NCI-H510A (cell line): ENCODE measurements around the gene DAB2IP.
"Not testable (repeated sequence)": the region's sequence is repeated elsewhere in the genome, so short reads cannot be mapped to it uniquely, and the experiment has no call there.

Experiments
- DNase-seq: peaks from one replicate; lab custom pipeline; 2025; lab: John Stamatoyannopoulos, UW

DAB2IP gene

DNA sequence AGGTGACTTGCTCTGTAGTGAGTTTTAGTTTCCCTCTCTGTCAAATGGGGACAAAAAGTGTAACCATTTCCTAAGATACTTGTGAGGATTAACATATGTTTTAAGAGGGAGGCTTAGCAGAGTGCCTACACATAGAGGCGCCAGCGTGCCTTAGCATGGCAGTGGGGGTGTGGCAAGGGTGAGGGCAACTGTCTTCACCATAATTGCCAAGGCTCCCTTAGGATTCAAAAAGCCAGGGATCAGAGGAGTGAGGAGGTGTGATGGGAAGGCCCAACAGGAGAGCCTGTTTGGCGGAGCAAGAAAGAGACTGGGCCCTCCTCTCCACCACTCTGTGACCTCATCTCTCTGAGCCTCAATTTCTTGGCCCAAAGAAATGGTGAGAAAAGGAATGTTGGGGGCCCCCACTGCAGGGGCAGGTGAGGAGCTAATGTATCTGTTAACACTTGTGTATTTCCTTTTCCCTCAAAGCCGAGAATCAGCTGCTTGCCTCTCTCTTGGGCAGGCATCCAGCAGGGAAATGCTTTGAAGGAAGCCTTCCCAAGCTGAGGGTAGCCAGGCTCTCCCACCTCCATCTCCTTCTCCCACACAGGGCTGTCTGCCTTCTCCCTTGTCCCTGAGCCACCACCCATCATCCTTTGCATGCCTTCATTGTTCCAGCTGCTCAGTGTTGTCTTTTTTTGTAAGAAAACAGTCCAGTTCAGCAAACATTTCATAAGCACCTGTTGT is 76.0 kb downstream of the DAB2IP start:
- DNase-seq: no peak

DNA sequence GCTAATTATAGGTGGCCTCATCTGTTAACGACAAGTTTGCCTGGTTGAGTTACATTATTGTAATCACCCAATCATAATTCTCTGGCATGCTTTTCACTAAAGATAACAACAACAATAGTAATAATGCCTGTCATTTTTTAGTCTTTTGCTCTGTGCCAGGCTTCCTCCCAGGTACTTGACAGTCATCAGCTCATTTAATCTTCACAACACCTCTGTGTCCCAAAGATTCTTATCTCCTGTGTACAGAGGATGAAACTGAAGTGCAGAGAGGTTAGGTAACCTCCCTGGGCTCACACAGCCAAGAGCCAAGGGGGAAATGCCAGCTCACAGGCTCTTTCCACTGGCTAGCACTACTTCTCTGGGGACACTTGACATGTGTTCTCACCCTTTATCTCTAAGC is 77.5 kb downstream of the DAB2IP start:
- DNase-seq: no peak

DNA sequence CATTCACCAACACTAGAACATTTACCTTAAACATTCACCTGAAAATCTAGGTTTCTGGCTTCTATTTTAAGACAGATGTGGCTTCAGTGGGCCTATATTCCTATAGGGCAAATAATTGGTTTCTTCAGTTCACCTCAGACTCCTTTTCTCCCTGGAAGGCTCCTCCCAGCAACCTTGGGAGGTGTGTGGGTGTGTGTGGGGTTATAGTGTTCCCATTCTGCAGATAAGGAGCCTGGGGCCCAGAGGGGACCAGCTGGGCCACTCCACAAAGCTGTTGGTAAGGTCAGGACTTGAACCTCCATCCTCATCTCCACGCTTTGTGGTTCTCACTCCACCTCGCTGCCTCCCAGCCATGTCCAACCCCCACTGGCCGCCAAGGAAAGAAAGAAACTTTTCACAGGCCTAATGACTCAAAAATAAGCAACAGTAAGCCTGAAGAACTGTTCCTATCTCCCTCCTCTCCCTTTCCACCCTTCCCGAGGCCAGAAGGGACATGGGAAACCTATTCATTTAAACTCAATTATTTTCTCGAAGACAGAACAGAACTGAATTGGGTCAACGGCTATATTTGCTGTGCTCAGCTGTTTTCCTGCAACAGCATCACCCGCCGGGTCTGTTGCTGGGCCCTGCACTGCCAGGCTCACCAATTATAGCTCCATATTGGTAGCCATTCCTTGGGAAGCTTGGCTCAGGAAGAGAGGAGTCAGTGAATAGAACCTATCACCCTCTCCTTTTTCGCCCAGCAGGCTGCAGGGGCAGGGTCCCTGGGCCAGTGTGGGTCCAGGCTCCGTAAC is 78.5 kb downstream of the DAB2IP start:
- DNase-seq: no peak

DNA sequence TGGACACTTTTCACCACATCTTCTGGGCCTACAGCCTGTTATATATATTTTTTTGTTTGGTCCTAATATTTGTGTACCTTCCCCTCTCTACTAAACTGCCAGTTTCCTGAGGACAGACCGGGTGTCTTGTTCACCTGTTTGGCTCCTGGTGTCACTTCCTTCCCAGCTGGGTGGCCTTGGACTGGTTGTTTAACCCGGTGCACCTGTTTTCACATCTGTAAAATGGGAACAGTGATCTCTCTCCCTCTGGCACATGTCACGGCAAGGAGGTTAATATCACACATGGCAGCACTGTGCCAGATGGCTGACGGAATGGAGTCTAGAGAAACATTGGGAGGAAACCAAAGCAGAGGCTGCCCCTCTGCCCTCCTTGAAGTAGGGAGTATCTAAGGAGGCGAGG is 79.7 kb downstream of the DAB2IP start:
- no peak for DNase-seq

DNA sequence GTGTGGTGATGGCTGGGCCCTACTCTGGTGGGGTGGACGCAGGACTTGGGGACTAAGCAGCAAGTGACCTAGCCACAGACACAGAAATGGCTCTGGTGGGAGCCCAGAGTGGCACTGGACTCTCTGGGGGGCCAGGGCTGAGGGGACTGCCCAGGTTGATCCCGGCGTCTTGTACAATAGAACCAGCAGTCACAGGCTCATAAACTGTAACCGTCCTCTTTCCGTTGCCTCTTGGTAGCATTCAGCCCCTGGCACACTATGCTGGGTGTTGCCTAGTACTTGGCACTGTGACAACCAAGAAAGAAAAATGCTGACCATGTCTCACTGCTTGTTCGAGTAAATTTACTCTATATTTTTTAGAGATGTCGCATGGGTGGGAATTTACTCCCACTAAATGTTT is 80.5 kb downstream of the DAB2IP start:
- DNase-seq: no peak

DNA sequence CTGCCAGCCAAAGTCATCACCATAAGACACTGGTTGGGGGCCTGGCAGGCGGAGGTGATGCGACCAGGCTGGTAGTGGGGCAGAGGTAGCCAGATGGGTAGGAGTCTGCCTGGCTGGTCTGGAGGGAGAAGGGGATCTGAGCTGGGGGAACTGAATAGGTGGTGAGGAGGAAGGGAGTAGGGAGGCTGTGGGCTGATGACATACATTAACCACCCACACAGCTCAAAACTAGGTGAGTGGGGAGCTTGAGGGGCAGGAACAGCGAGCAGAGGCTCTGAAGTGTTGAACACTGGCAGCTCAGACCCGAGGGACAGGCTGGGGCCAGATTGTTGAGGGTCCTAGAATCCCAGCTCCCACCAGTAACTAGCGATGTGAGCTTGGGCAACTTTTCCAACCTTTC is 81.0 kb downstream of the DAB2IP start:
- DNase-seq: no peak

DNA sequence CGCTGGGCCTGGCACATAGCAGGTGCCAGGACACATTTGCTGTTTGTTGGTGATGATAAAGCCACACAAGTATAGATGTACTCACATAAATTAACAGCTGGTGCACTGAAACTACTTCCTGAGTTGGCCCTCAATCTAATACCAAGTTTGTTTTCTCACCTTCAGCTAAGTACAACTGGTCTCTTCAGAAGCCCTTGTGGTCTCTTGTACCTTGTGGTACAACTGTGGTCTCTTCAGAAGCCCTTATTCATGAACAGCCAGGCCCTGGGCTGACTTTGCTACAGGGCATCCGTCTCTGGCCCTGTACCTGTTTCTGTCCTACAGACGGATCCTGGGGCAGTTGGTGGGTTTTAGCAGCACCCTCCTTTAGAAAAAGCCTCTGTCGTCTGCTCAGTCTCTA is 81.5 kb downstream of the DAB2IP start:
- DNase-seq: no peak

DNA sequence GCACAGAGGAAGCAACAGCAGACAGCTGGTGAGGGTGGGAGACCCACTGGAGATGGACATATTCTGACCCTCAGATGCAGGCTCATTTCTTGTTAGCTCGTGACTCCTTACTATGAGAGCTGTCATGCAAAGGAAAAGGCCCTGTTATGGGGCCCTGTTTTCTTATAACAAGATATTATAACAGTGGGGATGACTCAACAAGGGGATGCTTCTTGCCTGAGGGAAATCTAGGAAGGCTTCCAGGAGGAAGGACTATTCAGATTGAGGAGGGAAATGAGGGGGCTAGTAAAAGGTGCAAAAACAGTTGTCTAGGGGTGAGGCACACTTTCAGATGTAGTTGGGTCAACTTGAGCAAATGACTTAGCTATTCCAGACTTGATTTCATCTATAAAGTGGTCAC is 83.0 kb downstream of the DAB2IP start:
- no peak for DNase-seq

DNA sequence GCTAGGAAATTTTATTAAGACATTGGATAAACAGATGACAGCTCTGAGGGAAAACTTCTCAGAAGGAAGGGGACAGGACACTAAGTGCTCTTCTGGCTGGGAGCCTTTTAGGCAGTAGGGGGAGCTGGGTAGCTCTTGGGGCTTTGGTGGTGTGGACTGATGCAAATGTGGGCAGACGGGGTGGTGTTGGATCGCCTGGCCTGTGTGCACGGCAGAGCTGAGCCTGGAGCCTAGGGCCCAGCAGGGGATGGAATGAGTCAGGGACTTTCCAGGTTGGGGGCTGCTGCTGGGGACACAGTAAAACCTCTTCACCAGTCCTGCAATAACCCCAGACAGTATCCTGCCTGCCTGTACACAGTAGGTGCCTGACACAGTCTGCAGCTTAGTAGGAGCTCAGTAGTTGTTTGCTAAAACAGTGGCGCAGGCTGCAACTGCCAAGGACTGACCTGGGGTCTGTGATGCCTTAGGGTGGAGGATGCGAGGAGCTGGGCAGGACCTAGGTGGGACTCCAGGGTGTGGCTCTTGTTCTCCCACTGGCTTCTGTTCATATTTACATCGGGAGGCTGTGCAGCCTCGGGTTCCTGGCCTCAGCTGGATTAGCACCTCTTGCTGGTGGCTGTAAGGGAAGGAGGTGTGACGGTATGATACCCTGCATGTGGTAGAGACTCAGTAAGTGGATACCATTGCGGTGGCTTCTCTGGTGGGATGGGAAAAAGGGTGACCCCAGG is 83.8 kb downstream of the DAB2IP start:
- DNase-seq: no peak

DNA sequence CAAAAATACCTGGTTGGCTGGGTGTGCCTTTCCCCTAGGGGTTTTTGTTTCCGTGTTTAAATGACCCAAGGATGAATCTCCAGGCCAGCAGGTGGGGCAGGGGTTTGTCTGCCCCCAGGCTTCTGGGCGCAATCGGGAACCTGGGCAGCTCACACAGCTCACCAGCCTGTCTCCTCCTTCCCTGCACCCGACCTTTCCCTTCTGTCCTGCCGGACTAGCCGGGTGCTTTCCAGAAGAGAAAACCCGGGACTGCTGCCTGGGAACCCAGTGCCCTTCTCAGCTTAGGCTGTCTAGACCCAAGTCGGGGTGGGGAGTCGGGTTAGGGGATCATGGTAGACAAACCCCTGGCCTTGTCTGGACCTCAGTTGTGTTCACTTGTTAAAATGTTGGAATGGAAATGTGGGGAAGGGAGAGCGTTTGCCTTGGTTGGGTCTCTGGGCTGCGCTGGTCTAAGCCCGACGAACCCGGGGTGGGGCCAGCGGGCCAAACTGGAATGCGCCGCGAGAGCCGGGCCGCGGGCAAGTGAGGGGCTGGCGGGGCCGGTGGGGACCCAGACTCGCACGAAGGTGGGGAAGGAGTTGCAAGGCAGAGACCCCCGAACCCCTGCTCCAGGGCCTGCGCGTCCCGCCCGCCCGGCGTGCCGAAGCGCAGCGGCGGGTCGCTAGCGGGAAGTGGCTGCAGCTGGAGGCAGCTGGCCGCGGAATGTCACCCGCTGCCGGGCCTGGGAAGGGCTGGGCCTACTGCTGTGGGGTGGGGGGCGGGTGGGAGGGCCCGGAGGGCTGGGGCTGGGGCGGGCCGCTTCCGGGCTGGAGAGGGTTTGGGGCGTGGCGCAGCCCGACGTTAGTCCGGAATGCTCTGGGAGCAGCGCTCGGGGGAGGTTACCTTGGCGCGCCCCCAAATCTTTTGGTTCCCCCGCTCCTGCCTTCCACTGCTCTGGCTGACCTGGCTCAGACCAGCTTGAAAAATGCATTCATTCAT is 84.6 kb downstream of the DAB2IP start:
- no peak for DNase-seq

DNA sequence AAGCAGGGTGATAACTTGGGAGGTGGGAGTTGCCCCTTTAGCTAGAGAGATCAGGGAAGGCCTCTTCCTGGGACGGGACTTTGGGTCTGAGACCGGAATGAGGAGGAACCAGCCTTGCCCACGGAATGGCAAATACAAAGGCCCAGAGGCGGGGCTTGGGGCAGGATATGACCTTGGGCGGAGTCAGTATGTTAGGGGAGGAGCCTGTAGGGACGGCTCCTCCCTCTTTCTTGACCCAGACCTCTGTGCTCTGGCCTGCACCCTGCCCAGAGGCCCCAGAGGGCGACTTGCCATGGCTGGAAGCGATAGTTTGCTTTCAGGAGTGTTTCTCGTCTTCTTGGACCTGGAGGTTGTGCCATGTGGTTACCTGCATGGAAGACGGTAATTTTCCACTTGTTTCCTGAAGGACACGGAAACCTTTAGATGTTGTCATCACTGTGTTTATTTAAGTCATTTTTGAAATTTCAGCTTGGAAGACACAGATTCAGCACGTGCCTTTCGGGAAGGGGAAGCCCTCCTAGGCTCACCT is 85.6 kb downstream of the DAB2IP start:
- DNase-seq: no peak

DNA sequence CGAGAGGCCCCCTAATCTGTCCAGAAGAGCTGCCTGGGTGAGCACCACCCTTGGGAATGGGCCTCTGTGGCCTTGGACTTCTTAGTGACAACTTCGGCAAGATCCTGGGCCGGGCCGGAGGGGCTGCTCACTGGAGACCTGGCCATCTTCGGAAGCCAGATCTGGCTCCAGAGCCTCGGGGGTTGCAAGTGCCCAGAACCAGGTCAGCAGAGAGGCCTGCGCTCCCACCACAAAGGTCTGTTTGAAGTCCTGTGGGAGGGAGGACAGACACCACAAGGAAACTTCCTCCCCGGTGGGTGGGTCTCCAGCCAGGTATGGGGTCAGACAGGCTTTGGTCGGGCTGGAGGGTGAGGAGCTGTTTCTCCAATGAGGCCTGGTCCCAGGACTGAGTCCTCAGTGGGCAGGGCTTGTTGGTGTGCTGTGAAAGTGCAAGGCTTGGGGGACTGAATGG is 86.1 kb downstream of the DAB2IP start:
- DNase-seq: no peak

DNA sequence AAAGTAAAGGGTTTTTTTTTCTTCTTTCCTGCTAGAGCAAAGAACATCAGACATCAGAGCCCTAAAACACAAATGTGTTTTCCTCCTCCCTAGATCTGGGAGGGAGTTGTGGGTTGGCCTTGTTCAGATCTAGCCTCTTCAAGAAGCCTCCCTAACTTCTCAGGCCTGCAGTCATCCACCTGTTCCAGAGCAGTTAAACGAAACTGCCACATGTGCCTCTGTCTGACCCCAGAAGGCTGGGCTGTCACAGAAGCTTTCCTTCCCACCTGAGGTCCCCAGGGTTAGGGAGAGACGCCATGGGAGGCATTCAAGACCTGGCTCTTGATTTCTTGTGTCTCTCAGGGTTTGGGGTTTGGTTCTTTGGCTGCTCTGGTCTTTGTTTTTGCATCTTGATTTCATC is 87.0 kb downstream of the DAB2IP start:
- no peak for DNase-seq

DNA sequence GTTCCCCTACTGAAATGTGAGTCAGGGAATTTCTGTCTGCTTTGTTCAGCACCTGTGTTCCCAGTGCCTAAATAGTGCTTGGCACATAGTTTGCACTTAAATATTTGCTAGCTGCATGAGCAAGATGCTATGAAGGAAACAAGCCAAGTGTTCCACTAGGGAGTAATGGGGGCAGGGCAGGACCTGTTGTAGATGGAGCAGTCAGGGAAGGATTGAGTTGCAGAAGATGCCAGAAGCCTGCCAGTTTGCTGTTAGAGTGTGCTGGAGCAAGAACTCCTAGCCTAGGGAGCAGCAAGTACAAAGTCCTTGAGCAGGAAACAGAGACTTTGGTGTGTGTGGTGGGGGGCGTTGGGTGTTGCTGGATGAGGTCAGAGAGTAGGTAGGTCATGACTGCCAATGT is 87.5 kb downstream of the DAB2IP start:
- DNase-seq: no peak

DNA sequence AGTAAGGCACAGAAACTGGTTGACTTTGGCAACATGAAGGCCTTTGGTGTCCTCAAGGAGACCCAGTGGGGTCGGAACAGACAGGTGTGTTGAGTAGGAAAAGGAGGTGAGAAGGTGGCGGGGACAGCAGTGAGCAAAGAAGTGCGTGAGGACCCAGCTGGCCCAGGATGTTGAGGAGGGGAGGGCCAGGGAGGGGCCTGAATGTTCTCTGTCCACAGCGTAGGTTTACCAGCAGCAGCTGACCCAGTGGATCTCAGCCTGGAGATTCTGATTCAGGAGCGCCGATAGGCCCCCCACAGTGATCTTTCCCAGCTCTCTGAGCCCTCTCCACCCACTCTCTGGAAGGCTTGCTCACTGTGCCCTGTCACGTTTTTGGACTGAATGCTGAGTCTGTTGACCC is 88.5 kb downstream of the DAB2IP start:
- DNase-seq: no peak

DNA sequence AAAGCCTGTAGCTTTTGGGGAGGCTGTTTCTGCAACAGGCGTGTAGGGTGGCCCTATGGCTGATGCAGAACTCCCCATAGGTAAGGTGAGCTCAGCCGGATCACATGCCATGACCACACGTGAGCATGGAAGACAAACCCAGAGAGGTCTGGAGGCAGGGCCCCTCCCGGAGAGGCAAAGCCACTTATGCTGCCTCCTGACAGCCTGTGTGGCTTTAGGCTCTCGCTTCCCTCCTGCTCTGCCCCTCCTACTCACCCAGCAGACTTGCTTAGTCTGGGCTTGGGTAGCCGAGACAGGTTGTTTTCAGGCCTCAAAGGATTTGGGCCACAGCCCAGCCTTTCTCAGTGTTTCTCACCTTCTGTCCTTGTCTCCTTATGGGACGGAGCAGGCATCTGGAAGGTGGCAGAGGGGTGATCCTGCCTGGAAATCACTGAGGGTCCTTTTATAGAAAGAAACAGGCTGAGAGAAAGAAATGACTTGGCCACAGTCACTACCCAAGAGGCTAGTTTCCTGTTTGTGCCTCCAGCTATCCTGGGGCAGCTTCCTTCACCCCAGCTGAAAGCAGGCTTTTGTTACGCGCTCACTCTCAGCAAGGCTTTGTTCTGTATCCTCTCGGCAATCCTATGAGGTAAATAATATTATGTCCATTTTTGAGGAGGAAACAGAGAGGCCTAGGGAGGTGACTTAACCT is 89.9 kb downstream of the DAB2IP start:
- DNase-seq: peak; percentile 23

DNA sequence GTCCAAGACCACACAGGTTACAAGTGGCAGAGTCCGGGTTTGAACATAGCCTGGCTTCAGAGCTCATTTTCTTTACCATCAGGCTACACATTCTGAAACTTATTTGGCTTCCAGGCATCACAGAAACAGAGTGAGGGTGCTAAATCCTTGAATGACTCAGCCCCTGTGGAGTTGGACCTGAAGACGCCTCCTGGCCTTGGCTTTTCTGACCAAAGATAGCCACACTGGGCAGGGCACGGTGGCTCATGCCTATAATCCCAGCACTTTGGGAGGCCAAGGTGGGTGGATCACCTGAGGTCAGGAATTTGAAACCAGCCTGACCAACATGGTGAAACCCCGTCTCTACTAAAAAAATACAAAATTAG is 90.5 kb downstream of the DAB2IP start:
- not testable (repeated sequence) for DNase-seq

DNA sequence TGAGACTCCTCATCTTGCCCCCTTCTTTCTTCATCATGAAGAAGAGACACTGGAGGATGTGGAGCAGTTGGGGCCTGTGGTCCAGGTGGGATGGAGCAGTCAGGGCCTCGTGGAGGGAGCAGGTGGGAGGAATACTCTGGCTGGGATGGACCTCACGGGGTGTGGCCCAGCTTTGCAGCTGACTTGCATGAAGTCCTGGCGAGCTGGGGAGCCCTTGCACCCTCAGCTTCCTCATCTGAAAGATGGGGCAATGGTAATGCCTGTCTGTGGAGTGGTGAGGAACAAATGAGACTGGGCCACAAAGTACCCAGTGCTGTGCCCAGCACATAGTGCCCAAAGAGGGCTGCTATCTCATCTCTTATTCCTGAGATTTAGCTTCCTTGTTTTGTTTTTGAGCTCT is 91.5 kb downstream of the DAB2IP start:
- no peak for DNase-seq

DNA sequence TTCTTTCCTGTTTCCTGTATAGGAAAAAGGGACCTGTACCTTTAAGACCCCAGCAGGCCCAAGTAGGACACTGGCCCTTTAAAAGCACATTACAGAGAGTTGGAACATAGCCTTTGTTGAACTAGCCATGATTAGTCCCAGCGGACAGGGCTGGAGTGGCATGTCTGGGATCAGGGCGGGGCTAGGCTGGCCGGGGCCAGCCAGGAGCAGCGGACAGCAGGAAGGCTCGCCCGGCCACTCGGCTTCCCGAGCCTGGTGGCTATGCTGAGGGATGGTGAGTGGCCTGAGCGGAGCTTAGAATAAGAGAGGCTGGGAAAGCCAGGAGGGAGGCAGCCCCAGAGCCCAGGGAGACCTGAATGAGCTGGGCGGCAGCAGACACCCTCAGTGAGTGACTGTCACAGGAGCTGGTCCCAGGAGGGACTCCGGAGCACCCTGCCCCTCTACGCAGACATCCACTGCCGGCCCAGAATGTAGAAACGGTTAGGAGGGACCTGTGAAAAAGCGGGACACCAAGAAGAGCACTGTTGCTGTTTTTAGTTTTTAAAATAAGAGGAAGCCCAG is 92.1 kb downstream of the DAB2IP start:
- DNase-seq: peak; percentile 12

DNA sequence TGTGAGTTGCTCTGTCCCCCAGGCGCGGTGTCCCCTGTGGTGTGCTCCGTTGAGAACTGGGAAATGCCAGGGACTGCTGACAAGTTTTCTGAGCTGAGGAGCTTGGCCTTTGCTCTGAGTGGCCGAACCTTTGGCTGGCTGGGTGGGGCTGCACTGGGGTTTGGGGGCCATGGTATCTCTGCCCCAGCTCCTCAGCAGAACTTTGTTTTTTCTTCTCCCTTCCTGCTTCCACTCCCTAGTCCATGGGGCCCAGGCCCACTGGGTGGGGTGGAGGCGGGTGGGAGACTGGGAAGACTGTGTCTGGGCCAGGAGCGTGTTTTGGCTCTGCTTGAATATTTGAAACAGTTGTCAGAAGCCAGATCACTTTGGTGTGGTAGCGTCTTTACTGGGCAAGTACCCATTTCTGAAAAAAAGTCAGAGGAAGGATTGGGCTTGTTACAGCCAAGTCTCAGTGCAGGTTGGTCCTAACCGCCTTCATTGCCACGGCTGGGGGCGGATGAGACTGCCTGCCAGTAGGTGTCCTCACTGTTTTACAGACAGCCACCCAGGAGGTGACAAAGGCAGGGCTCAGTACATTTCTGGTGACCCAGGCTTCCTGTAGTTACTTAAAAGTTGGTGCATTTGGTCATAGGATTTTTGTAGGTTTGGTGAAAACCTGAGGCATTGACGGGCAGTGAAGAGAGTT is 92.7 kb downstream of the DAB2IP start:
- DNase-seq: peak; percentile 26
